Activated CD4-positive, alpha-beta T cell treated with anti-CD3 and anti-CD28 coated beads, Interleukin-2, amount 50 U/mL, for 48 hours (primary cell): Measurements from ENCODE around the gene EAF1.
"Not testable (repeated sequence)": the region's sequence is repeated elsewhere in the genome, so short reads cannot be mapped to it uniquely, and the experiment has no call there.

Experiments used
- DNase-seq, 2 experiments: peaks; one replicate each; pipeline ENCODE4 v3.0.0-alpha.2; 2020

The EAF1 gene

GRCh38 chr3:15453501-15453900 is 26.1 kb downstream of the EAF1 start:
- no peak for DNase-seq

DNA sequence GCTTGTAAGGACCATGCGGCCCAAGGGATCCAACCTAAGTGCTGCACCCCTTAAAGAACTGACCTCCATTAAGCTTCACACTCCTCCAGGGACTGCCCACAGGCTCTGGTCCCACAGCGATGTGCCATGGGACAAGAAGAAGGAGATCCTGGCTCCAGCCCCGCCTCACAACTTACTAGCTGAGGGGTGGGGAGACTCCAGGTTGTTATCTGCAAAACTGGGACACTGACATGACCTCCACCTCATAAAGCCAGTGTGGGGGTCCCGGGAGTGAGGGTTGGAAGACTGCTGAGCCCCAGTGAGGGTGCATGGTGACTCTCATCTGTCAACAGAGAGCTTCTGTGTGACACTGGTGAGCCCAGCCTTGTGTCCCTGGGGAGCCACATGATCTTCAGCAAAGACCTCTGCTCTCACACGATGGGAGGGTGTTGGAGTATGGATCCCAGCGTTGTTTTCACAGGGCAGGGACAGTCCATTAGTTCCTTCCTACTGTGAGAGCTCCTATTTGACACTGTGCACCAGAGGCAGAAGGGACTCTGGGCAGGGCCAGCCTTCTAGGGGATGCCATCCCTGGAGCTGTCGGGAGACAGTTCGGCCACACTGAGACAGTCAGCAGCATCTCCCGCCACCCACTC is 26.7 kb downstream of the EAF1 start:
- DNase-seq, result no peak

DNA sequence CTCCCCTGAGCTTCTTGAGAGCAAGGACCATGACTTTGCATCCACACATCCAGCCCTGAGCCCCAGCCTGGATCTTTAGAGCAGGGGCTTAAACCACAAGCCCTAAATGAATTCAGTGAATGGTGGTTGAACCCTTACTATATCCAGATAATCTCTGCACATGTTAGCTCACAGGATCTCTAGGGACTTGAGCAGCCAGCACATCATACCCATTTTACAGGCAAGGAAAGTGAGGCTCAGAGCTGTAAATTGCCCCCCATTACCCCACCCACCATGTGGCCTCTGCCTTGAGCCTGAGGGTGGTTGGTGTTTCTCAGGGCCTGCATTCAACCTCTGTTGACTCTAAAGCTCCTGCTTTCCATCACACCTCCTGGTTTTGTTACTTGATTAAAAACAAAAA is 27.6 kb downstream of the EAF1 start:
- DNase-seq, result no peak

DNA sequence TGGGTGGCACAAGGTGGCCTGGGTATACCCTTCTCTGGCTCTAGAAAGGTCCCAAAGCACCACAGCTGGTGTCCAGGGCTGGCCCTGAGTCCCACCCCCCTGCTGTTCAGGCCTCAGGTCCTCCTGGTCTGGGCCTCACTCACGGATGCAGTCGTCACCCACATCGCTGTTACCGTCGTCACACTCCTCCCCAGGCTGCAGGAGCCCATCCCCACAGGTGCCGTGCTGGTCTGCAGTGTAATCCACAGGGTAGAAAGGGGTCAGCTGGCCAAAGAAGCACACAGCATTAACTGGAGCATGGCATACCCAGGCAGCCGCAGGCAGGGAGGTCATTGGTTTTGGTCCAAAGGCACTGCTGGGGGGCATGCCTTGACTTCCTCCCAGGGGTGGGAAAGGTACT is 28.4 kb downstream of the EAF1 start:
- DNase-seq, result no peak

GRCh38 chr3:15456321-15456720 is 28.9 kb downstream of the EAF1 start:
- DNase-seq, result no peak

GRCh38 chr3:15456915-15457314 is 29.5 kb downstream of the EAF1 start:
- not testable (repeated sequence) for DNase-seq

- no peak for DNase-seq
Observed at GRCh38 chr3:15458212-15458780, 30.9 kb downstream of the EAF1 start.

GRCh38 chr3:15460891-15461531 is 33.6 kb downstream of the EAF1 start:
- DNase-seq, result peak in 1 of 2 experiments; percentile 6

- peak in 1 of 2 experiments; percentile 11 for DNase-seq
Observed at GRCh38 chr3:15462451-15462850, 35.1 kb downstream of the EAF1 start.

GRCh38 chr3:15465876-15466585 is 38.6 kb downstream of the EAF1 start:
- no peak for DNase-seq

- no peak for DNase-seq
Observed at GRCh38 chr3:15467227-15468181, 40.1 kb downstream of the EAF1 start.

DNA sequence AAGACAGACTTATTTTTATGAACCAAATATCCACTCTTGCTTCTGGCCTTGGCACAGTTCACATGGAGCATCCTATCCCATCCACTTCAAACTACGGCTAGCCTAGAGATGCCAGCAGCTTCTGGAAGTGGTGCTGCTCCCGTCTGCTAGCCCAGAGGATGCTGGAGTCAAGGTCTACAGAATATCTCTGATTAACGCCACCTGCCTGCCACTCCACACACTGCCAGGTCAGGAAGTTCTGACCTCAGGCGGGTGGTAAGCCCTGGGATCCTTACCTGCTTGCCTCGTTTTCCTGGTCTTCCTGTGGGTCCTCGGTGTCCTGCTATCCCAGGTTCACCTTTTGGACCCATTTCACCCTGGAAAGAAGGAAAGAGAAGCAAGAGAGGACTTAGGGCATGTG is 42.9 kb downstream of the EAF1 start:
- DNase-seq, result no peak

GRCh38 chr3:15470849-15471248 is 43.5 kb downstream of the EAF1 start:
- no peak for DNase-seq

GRCh38 chr3:15471861-15472260 is 44.5 kb downstream of the EAF1 start:
- no peak for DNase-seq

- DNase-seq, result no peak
Observed at GRCh38 chr3:15475161-15475560, 47.8 kb downstream of the EAF1 start.

- no peak for DNase-seq
Observed at GRCh38 chr3:15476378-15476777, 49.0 kb downstream of the EAF1 start.

- no peak for DNase-seq
Observed at GRCh38 chr3:15477951-15478639, 50.7 kb downstream of the EAF1 start.

DNA sequence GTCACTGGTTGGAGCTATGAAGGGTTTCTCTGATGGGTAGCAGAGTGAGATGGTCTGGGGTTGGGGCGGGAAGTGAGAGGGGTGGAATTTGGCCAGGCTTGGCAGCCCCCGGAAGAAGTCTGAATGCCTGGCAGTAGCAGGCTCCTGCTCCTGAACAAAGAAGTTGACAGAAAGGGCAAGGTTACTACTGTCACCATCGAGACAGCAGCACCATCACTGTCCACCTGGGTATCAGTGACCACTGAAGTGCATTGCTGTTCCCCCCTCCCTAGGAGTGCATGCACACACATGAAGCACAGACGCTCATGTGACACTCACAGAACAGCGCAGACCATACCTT is 51.2 kb downstream of the EAF1 start:
- no peak for DNase-seq

GRCh38 chr3:15479400-15480224 is 52.2 kb downstream of the EAF1 start:
- no peak for DNase-seq

GRCh38 chr3:15484551-15484950 is 57.2 kb downstream of the EAF1 start:
- DNase-seq, result not testable (repeated sequence)

DNA sequence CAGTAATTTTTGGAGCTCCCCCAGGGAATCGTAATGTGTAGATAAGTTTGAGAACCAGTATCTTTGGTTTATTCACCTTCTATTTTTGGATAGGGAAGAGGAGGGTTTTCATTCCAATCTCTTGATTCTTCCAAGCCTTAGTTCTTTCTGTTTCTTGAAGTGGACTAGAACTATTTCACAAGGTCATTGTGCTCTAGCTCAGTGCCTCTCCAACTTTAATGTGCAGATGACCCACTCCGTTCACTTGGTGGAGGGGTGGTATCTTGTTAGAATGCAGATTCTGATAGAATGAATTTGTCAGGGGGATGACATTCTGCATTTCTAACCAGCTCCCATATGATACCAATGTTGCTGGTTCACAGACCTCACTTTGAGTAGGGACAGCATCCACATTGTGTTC is 58.6 kb downstream of the EAF1 start:
- DNase-seq, result no peak
